Neural cell (in vitro differentiated cells): ENCODE measurements around the gene TFR2. TPM values are rescaled to one million over a fixed set of nuclear protein-coding genes. Genes with fewer than 3 reads are reported as not detected.

Experiments used
- H2AFZ ChIP-seq: fragments of 200-600, 300-800 bp; sonication (generic), shearing (Covaris generic); 2 replicates; pipeline ENCODE4 v1.6.0; 2014; ENCODE audit warnings: low read depth, mild to moderate bottlenecking, antibody characterized with exemption, low read length, moderate library complexity
- H3F3A ChIP-seq: fragments of 200-600 bp; shearing (Covaris generic); 2 replicates; pipeline ENCODE4 v1.6.1; 2016; ENCODE audit warnings: mild to moderate bottlenecking, moderate library complexity, mixed read lengths, antibody characterized with exemption, low read length; ENCODE audit not compliant: insufficient read depth, poor library complexity, severe bottlenecking
- H3K27ac ChIP-seq: fragments of 200-600, 300-800 bp; sonication (generic), shearing (Covaris generic); 2 replicates; pipeline ENCODE4 v1.5.1; 2014; ENCODE audit warnings: mild to moderate bottlenecking, low read length, moderate library complexity
- H3K27me3 ChIP-seq: fragments of 300-800, 200-600 bp; sonication (generic), shearing (Covaris generic); 2 replicates; pipeline ENCODE4 v1.6.0; 2014; ENCODE audit warnings: mild to moderate bottlenecking, low read depth, low read length, moderate library complexity; ENCODE audit not compliant: insufficient read depth
- H3K36me3 ChIP-seq: fragments of 300-800, 200-600 bp; sonication (generic), shearing (Covaris generic); 2 replicates; pipeline ENCODE4 v1.5.1; 2014; ENCODE audit warnings: mild to moderate bottlenecking, antibody characterized with exemption, low read length, moderate library complexity; ENCODE audit not compliant: insufficient read depth
- H3K4me2 ChIP-seq: fragments of 300-800, 200-600 bp; sonication (generic), shearing (Covaris generic); 2 replicates; pipeline ENCODE4 v1.6.0; 2014; ENCODE audit warnings: mild to moderate bottlenecking, low read length
- H3K4me3 ChIP-seq: fragments of 300-800, 200-600 bp; sonication (generic), shearing (Covaris generic); 2 replicates; pipeline ENCODE4 v1.5.1; 2014; ENCODE audit warnings: mild to moderate bottlenecking, low read length, moderate library complexity
- H3K79me2 ChIP-seq: fragments of 200-600 bp; shearing (Covaris generic); replicated peaks from 2 replicates; pipeline ENCODE4 v1.6.0; 2014; ENCODE audit warnings: mild to moderate bottlenecking, low read length, moderate library complexity; ENCODE audit not compliant: insufficient read depth
- H3K9ac ChIP-seq: fragments of 300-800, 200-600 bp; sonication (generic), shearing (Covaris generic); 2 replicates; pipeline ENCODE4 v1.6.1; 2016; ENCODE audit warnings: mild to moderate bottlenecking, low read length, mixed read lengths
- H3K9me2 ChIP-seq: fragments of 200-600 bp; shearing (Covaris generic); 2 replicates; pipeline ENCODE4 v1.6.1; 2016; ENCODE audit warnings: mild to moderate bottlenecking, low read length, mixed read lengths; ENCODE audit not compliant: insufficient read depth
- H3K9me3 ChIP-seq: fragments of 200-600, 300-800 bp; sonication (generic), shearing (Covaris generic); 2 replicates; pipeline ENCODE4 v1.6.1; 2016; ENCODE audit warnings: mild to moderate bottlenecking, mixed run types, low read length, moderate library complexity, mixed read lengths
- H4K20me1 ChIP-seq: fragments of 200-600 bp; shearing (Covaris generic); 2 replicates; pipeline ENCODE4 v1.6.1; 2016; ENCODE audit warnings: mild to moderate bottlenecking, mixed run types; ENCODE audit not compliant: insufficient read depth
- EP300 ChIP-seq: fragments of 450-650 bp; conservative IDR thresholded peaks from 2 replicates; pipeline ENCODE4 v1.6.1; 2014; ENCODE audit warnings: antibody characterized with exemption, mild to moderate bottlenecking, moderate library complexity; ENCODE audit not compliant: poor library complexity, severe bottlenecking
- EZH2 ChIP-seq: fragments of 200-600, 300-800 bp; shearing (Covaris generic), sonication (generic); IDR thresholded peaks from 2 replicates; pipeline ENCODE4 v1.6.1; 2014; ENCODE audit warnings: antibody characterized with exemption, low read length, borderline replicate concordance, mild to moderate bottlenecking; ENCODE audit not compliant: insufficient read depth, poor library complexity, severe bottlenecking
- TAF1 ChIP-seq: IDR thresholded peaks from 2 replicates; pipeline ENCODE4 v1.6.1; 2012; ENCODE audit warnings: low read depth
- polyA plus RNA-seq: library from polyadenylated mRNA; depleted of rRNA; stranded (reverse); fragments of >200 nt; gene quantifications from 2 replicates; pipeline ENCODE4 v1.2.3, GENCODE V29; 2014
- small RNA-seq, 3 experiments: library from RNA; depleted of rRNA; stranded (forward); fragments of <200 nt; gene quantifications; one replicate each; pipeline ENCODE3, GENCODE V24; 2012
- TF ChIP-seq, protein P1 (sequence below): IDR thresholded peaks from 2 replicates; pipeline ENCODE4 v1.6.1; 2012; ENCODE audit warnings: borderline replicate concordance

The TFR2 gene
- polyA plus RNA-seq, 1 donor from 2014 or later = 21.0 TPM

DNA sequence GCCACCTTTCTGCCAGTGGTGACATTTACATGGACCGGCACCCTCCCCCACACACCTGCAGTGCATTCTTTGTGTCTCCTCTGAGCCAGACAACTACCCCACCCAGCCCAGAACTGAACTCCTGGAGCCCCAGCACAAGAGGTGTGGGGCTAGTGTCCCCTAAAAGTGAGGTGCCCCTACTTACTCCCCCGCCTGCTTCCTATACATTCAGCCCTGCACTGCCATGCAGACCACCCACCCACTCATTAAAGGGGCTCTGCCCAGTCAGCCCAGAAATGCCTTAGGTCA is 69.6 kb downstream of the TFR2 start (continued):
- TF ChIP-seq, protein P1, sequence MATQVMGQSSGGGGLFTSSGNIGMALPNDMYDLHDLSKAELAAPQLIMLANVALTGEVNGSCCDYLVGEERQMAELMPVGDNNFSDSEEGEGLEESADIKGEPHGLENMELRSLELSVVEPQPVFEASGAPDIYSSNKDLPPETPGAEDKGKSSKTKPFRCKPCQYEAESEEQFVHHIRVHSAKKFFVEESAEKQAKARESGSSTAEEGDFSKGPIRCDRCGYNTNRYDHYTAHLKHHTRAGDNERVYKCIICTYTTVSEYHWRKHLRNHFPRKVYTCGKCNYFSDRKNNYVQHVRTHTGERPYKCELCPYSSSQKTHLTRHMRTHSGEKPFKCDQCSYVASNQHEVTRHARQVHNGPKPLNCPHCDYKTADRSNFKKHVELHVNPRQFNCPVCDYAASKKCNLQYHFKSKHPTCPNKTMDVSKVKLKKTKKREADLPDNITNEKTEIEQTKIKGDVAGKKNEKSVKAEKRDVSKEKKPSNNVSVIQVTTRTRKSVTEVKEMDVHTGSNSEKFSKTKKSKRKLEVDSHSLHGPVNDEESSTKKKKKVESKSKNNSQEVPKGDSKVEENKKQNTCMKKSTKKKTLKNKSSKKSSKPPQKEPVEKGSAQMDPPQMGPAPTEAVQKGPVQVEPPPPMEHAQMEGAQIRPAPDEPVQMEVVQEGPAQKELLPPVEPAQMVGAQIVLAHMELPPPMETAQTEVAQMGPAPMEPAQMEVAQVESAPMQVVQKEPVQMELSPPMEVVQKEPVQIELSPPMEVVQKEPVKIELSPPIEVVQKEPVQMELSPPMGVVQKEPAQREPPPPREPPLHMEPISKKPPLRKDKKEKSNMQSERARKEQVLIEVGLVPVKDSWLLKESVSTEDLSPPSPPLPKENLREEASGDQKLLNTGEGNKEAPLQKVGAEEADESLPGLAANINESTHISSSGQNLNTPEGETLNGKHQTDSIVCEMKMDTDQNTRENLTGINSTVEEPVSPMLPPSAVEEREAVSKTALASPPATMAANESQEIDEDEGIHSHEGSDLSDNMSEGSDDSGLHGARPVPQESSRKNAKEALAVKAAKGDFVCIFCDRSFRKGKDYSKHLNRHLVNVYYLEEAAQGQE = no peak
- no peak for TF ChIP-seq EZH2

DNA sequence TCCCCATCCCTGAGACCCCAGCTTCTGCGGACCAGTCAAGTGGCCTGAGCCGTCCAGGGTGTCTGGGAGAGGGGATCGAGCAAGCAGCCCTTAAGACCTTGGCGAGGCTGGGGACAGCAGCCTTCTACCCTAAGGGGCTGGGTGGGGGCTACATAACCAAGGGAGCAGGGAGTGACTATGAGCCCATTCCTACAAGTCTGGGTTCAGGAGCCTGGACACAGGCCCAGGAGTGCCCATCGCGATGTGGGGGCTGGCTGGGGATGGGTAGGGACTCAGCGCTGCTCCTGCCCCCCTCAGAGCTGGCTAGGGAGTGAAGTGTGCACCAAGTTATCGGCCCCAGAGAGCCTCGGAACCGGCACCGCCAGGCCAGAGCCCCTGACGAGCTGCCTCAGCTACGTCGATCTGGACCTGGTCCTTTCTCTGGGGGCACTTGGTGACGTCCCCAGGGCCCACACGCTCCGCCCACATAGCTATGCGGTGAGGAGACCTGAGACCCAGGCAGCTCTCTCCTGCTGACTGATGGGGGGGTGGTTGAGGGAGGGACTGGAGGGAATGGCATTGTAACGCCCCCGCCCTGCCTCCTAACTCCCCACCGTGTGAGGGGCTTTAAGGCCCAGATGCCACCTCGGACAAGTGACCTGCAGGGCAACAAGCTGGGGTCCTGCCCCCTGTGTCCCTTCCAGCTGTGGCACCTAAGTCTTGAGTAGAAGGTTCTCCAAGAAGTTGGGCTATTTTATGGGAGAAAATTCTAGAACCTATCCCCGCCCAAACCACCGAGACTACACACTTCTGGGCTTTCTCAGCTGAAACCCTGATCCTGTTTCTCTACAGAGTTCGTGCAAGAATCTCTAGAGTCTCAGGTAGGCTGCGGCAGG is 70.2 kb downstream of the TFR2 start:
- H2AFZ ChIP-seq = no peak overlapping the region

More for the DNA sequence above, 70.2 kb downstream of the TFR2 start:
- H3K36me3 ChIP-seq = no peaks in the 10 kb centered on the region
- H3K79me2 ChIP-seq = no peaks in the 10 kb centered on the region
- no peaks in the 10 kb centered on the region for H3K9me3 ChIP-seq
- no peak overlapping the region for H3K9ac ChIP-seq
- no peaks in the 10 kb centered on the region for H4K20me1 ChIP-seq
- no peak overlapping the region for H3K4me3 ChIP-seq
- no peak overlapping the region for H3K27ac ChIP-seq
- no peaks in the 10 kb centered on the region for H3K9me2 ChIP-seq
- H3F3A ChIP-seq = no peaks in the 10 kb centered on the region
- peaks cover 27% of the 10 kb centered on the region for H3K27me3 ChIP-seq
- TF ChIP-seq TAF1 (no peak), EP300 (no peak)
- H3K4me2 ChIP-seq = no peak overlapping the region

Small RNA genes within 50 kb of the gene (small RNA-seq; reads per million reads assigned to genes)
- gene SAP25 = 0 reads per million in 3 experiments

Other genes with a start within 250 kb of the TFR2 start
- 3.1 and 6.8 TPM in 2 replicates for gene ZCWPW1, start 212.8 kb downstream of the TFR2 start, polyA plus RNA-seq
- 12.1 and 15.0 TPM in 2 replicates for gene MEPCE, start 211.7 kb downstream of the TFR2 start, polyA plus RNA-seq
- 24.0 and 33.8 TPM in 2 replicates for gene PPP1R35, start 205.1 kb downstream of the TFR2 start, polyA plus RNA-seq
- not detected in 2 replicates for gene SPACDR, start 177.3 kb downstream of the TFR2 start, polyA plus RNA-seq
- 2.1 and 3.7 TPM in 2 replicates for gene TSC22D4, start 162.3 kb downstream of the TFR2 start, polyA plus RNA-seq
- 70.1 and 86.6 TPM in 2 replicates for gene NYAP1, start 157.6 kb downstream of the TFR2 start, polyA plus RNA-seq
- gene AGFG2, start 102.3 kb downstream of the TFR2 start, polyA plus RNA-seq = 3.4 and 7.5 TPM in 2 replicates
- 0.46 and 0.52 TPM in 2 replicates for gene SAP25, start 67.7 kb downstream of the TFR2 start, polyA plus RNA-seq
- gene LRCH4, start 55.4 kb downstream of the TFR2 start, polyA plus RNA-seq = 17.2 and 25.1 TPM in 2 replicates
- gene FBXO24, start 55.2 kb downstream of the TFR2 start, polyA plus RNA-seq = 0.52 and 1.5 TPM in 2 replicates
- gene PCOLCE, start 39.2 kb downstream of the TFR2 start, polyA plus RNA-seq = 0.48 and 2.0 TPM in 2 replicates
- gene MOSPD3, start 29.0 kb downstream of the TFR2 start, polyA plus RNA-seq = 26.5 and 27.9 TPM in 2 replicates
- gene ACTL6B, start 14.9 kb upstream of the TFR2 start, polyA plus RNA-seq = 339 and 389 TPM in 2 replicates
- 279 and 284 TPM in 2 replicates for gene GNB2, start 32.2 kb upstream of the TFR2 start, polyA plus RNA-seq
- 28.3 and 33.5 TPM in 2 replicates for gene GIGYF1, start 52.7 kb upstream of the TFR2 start, polyA plus RNA-seq
- gene POP7, start 64.6 kb upstream of the TFR2 start, polyA plus RNA-seq = 92.1 and 104 TPM in 2 replicates
- gene EPO, start 78.9 kb upstream of the TFR2 start, polyA plus RNA-seq = not detected in 2 replicates
- gene ZAN, start 92.0 kb upstream of the TFR2 start, polyA plus RNA-seq = not detected in 2 replicates
- gene EPHB4, start 186.0 kb upstream of the TFR2 start, polyA plus RNA-seq = 0.92 and 1.4 TPM in 2 replicates
- gene SLC12A9, start 211.2 kb upstream of the TFR2 start, polyA plus RNA-seq = 21.2 and 29.0 TPM in 2 replicates
- 1.4 and 2.1 TPM in 2 replicates for gene TRIP6, start 225.8 kb upstream of the TFR2 start, polyA plus RNA-seq
- gene SRRT, start 233.6 kb upstream of the TFR2 start, polyA plus RNA-seq = 59.9 and 65.2 TPM in 2 replicates
- 2.4 and 5.0 TPM in 2 replicates for gene UFSP1, start 248.2 kb upstream of the TFR2 start, polyA plus RNA-seq